Skeletal muscle satellite cell (primary cell): ENCODE results near the gene MAPK10. TPM values are rescaled to one million over a fixed set of nuclear protein-coding genes. Genes with fewer than 3 reads are reported as not detected.

Experiments used
- H3K27me3 ChIP-seq: 2 replicates; pipeline ENCODE4 v1.7.0; 2013; ENCODE audit warnings: low read length; ENCODE audit not compliant: control insufficient read depth, insufficient read depth
- H3K36me3 ChIP-seq: 2 replicates; pipeline ENCODE4 v1.7.0; 2013; ENCODE audit warnings: mild to moderate bottlenecking, control low read depth, low read length; ENCODE audit not compliant: insufficient read depth
- H3K4me1 ChIP-seq: 2 replicates; pipeline ENCODE4 v1.7.0; 2013; ENCODE audit warnings: low read length; ENCODE audit not compliant: control insufficient read depth, insufficient read depth
- H3K4me2 ChIP-seq: 2 replicates; pipeline ENCODE4 v1.7.0; 2013; ENCODE audit warnings: mild to moderate bottlenecking, low read length
- H3K4me3 ChIP-seq: 2 replicates; pipeline ENCODE4 v1.7.0; 2013; ENCODE audit warnings: low read length
- H3K9ac ChIP-seq: 2 replicates; pipeline ENCODE4 v1.7.0; 2013; ENCODE audit warnings: mild to moderate bottlenecking, low read depth, low read length, moderate library complexity
- H3K9me3 ChIP-seq: replicated peaks from 2 replicates; pipeline ENCODE4 v1.7.0; 2013; ENCODE audit warnings: mild to moderate bottlenecking, control low read depth, low read length
- total RNA-seq: library from RNA; depleted of rRNA; stranded (reverse); fragments of >200 nt; gene quantifications from 2 replicates; pipeline ENCODE4 v1.2.3, GENCODE V29; 2012; rRNA removed

MAPK10 gene
- total RNA-seq = 1.8 and 2.0 TPM in 2 replicates

GRCh38 chr4:86359944-86360478, at the start of gene MAPK10:
Gene MAPK10, minus strand, starts transcription at chr4:86360053.
- no peaks in the 10 kb centered on the region for H3K9me3 ChIP-seq
- peaks cover 13% of the 10 kb centered on the region for H3K4me1 ChIP-seq
- H3K27me3 ChIP-seq = no peaks in the 10 kb centered on the region
- peak within 1 kb of the TSS; percentile 59 for H3K4me3 ChIP-seq
- H3K36me3 ChIP-seq = no peaks in the 10 kb centered on the region
- peak within 1 kb of the TSS; percentile 19 for H3K9ac ChIP-seq
- H3K4me2 ChIP-seq = peak within 1 kb of the TSS; percentile 81

- Histone ChIP-seq H3K27me3 (no peaks in the 10 kb centered on the region), H3K9ac (no peak overlapping the region), H3K4me1 (no peaks in the 10 kb centered on the region), H3K9me3 (no peaks in the 10 kb centered on the region), H3K4me2 (no peak overlapping the region), H3K36me3 (no peaks in the 10 kb centered on the region), H3K4me3 (no peak overlapping the region)
These were observed 43.7 kb upstream of the MAPK10 start for GRCh38 chr4:86403575-86403974.

GRCh38 chr4:86401826-86402225, 42.0 kb upstream of the MAPK10 start:
- no peaks in the 10 kb centered on the region for H3K4me1 ChIP-seq
- no peak overlapping the region for H3K9ac ChIP-seq

GRCh38 chr4:86400216-86400615, 40.4 kb upstream of the MAPK10 start:
- Histone ChIP-seq H3K4me2 (peak overlapping the region; percentile 5), H3K36me3 (no peaks in the 10 kb centered on the region), H3K4me3 (no peak overlapping the region), H3K9ac (no peak overlapping the region), H3K9me3 (no peaks in the 10 kb centered on the region), H3K4me1 (no peaks in the 10 kb centered on the region), H3K27me3 (no peaks in the 10 kb centered on the region)

More at GRCh38 chr4:86401826-86402225, 42.0 kb upstream of the MAPK10 start:
- no peaks in the 10 kb centered on the region for H3K9me3 ChIP-seq
- no peaks in the 10 kb centered on the region for H3K27me3 ChIP-seq
- H3K36me3 ChIP-seq = no peaks in the 10 kb centered on the region
- H3K4me2 ChIP-seq = no peak overlapping the region
- H3K4me3 ChIP-seq = no peak overlapping the region

GRCh38 chr4:86398187-86398586, 38.3 kb upstream of the MAPK10 start:
- no peaks in the 10 kb centered on the region for H3K27me3 ChIP-seq
- H3K4me2 ChIP-seq = no peak overlapping the region
- H3K9ac ChIP-seq = no peak overlapping the region
- H3K4me1 ChIP-seq = no peaks in the 10 kb centered on the region
- H3K9me3 ChIP-seq = no peaks in the 10 kb centered on the region
- no peak overlapping the region for H3K4me3 ChIP-seq
- no peaks in the 10 kb centered on the region for H3K36me3 ChIP-seq

- Histone ChIP-seq H3K4me1 (no peaks in the 10 kb centered on the region), H3K4me2 (no peak overlapping the region), H3K27me3 (no peaks in the 10 kb centered on the region), H3K4me3 (no peak overlapping the region), H3K36me3 (no peaks in the 10 kb centered on the region), H3K9ac (no peak overlapping the region), H3K9me3 (no peaks in the 10 kb centered on the region)
These were observed 33.9 kb upstream of the MAPK10 start for GRCh38 chr4:86393749-86394148.

GRCh38 chr4:86389664-86390063, 29.8 kb upstream of the MAPK10 start:
- no peaks in the 10 kb centered on the region for H3K9me3 ChIP-seq
- H3K4me2 ChIP-seq = no peak overlapping the region
- H3K9ac ChIP-seq = no peak overlapping the region
- no peak overlapping the region for H3K4me3 ChIP-seq
- no peaks in the 10 kb centered on the region for H3K4me1 ChIP-seq
- no peaks in the 10 kb centered on the region for H3K27me3 ChIP-seq
- H3K36me3 ChIP-seq = no peaks in the 10 kb centered on the region

- H3K9me3 ChIP-seq = no peaks in the 10 kb centered on the region
- no peaks in the 10 kb centered on the region for H3K27me3 ChIP-seq
- no peak overlapping the region for H3K4me2 ChIP-seq
- H3K4me3 ChIP-seq = no peak overlapping the region
- no peak overlapping the region for H3K9ac ChIP-seq
- H3K36me3 ChIP-seq = no peaks in the 10 kb centered on the region
- no peaks in the 10 kb centered on the region for H3K4me1 ChIP-seq
These were observed 28.4 kb upstream of the MAPK10 start for GRCh38 chr4:86388252-86388651.

GRCh38 chr4:86386817-86387415, 27.1 kb upstream of the MAPK10 start:
- H3K9me3 ChIP-seq = no peaks in the 10 kb centered on the region
- H3K4me3 ChIP-seq = no peak overlapping the region
- H3K27me3 ChIP-seq = no peaks in the 10 kb centered on the region
- no peaks in the 10 kb centered on the region for H3K36me3 ChIP-seq
- no peak overlapping the region for H3K4me2 ChIP-seq
- H3K4me1 ChIP-seq = no peaks in the 10 kb centered on the region
- no peak overlapping the region for H3K9ac ChIP-seq

- Histone ChIP-seq H3K9me3 (no peaks in the 10 kb centered on the region), H3K9ac (no peak overlapping the region), H3K4me3 (no peak overlapping the region), H3K36me3 (no peaks in the 10 kb centered on the region), H3K4me2 (no peak overlapping the region), H3K27me3 (no peaks in the 10 kb centered on the region), H3K4me1 (no peaks in the 10 kb centered on the region)
These were observed 26.3 kb upstream of the MAPK10 start for GRCh38 chr4:86386201-86386600.

GRCh38 chr4:86381431-86381830, 21.6 kb upstream of the MAPK10 start:
- Histone ChIP-seq H3K27me3 (no peaks in the 10 kb centered on the region), H3K9me3 (no peaks in the 10 kb centered on the region), H3K4me1 (no peaks in the 10 kb centered on the region), H3K9ac (no peak overlapping the region), H3K4me3 (no peak overlapping the region), H3K4me2 (no peak overlapping the region), H3K36me3 (no peaks in the 10 kb centered on the region)

- Histone ChIP-seq H3K4me2 (no peak overlapping the region), H3K4me3 (no peak overlapping the region), H3K9me3 (no peaks in the 10 kb centered on the region), H3K27me3 (no peaks in the 10 kb centered on the region), H3K36me3 (no peaks in the 10 kb centered on the region), H3K9ac (no peak overlapping the region), H3K4me1 (no peaks in the 10 kb centered on the region)
These were observed 20.4 kb upstream of the MAPK10 start for GRCh38 chr4:86380181-86380724.
